HG03175 (cell line): Measurements from ENCODE around the gene MRPL49.
"Not testable (repeated sequence)": the region's sequence is repeated elsewhere in the genome, so short reads cannot be mapped to it uniquely, and the experiment has no call there.

Experiments
- ATAC-seq: cut with Tn5 transposase; IDR thresholded peaks from one replicate; pipeline ENCODE4 v1.9.1; 2021; ENCODE audit warnings: mild to moderate bottlenecking, moderate library complexity; ENCODE audit not compliant: unreplicated experiment

MRPL49 gene

GRCh38 chr11:65163684-65164083, 41.6 kb downstream of the MRPL49 start:
- ATAC-seq: no peak

DNA sequence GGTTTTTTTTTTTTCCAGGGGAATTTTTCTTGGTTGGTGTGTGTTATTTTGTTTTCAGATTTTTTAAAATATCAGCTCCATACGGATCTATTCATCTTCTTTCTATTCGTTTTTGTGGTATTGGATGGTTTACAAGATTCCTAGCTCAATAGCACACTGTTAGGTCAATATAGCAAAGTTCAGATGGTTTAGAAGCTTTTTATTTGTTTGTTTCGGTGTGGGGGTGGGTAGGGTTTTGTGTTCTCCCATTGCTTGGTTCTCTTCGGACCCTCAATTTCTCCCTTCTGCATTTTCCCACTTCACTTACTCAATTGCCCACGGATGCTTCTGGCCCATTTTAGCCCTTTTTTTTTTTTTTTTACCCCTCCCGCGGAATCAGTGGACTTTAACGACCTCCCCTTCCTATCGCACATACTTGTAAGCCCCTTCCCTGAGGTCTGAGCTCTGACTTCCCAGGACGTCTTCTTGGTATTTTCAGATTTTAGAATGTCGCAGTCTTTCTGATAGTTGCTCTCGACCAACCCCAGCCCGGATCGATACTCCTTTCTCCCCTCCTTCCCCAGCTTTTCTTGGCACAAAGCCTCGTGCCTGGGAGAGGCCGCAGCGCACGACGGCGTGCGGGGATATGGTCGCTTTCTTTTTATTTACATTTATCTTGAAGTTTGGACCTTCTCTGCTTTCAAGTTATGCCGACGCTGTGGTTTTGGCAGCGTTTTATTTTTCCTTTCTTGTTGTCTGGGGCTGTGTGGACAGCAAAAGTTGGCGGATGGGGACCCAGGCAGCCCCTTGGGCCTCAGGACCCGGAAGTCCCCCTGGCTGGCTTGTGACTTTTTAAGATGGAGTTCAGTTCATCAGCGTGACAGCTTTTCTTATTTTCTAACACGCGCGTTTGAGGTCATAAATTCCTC, 43.5 kb downstream of the MRPL49 start:
- ATAC-seq: no peak

DNA sequence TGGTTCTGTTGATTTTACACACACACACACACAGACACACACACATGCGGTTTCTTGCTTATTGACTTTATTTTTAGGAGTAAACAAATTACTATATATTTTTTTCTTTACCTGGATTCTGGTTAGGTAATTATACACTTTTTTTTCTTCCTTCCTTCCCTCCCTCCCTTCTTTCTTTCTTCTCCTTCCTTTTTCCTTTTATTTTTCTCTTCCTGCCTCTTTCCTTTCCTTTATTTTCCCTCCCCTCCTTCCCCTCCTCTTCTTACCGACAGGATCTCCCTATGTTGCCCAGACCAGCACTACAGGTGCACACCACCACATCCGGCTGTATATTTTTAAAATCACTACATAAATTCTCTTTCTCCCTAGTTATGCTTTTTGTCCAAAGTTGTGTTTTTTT, 44.8 kb downstream of the MRPL49 start:
- ATAC-seq: no peak

DNA sequence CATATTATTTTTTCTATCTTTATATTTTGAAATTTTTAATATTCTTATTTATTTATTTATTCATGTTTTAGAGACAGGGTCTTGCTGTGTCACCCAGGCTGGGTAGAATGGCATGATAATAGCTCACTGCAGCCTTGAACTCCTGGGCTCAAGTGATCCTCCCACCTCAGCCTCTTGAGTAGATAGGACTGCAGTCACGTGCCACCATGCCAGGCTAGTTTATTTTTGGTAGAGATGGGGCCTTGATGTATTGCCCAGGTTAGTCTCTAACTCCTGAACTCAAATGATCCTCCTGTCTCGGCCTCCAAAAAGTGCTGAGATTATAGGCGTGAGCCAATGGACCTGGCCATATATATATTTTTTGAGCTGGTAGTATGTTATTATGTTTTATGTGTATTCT, 45.5 kb downstream of the MRPL49 start:
- no peak for ATAC-seq

- ATAC-seq: no peak
Observed at GRCh38 chr11:65169164-65169641, 47.1 kb downstream of the MRPL49 start.

GRCh38 chr11:65170058-65170534, 48.0 kb downstream of the MRPL49 start, which contains the start of gene SPDYC:
Gene SPDYC (plus strand): TSS chr11:65170233. CDS start chr11:65171358, 1,125 bp downstream.
- ATAC-seq: no peak

- ATAC-seq: no peak
Observed at GRCh38 chr11:65172600-65172999, 50.5 kb downstream of the MRPL49 start.

DNA sequence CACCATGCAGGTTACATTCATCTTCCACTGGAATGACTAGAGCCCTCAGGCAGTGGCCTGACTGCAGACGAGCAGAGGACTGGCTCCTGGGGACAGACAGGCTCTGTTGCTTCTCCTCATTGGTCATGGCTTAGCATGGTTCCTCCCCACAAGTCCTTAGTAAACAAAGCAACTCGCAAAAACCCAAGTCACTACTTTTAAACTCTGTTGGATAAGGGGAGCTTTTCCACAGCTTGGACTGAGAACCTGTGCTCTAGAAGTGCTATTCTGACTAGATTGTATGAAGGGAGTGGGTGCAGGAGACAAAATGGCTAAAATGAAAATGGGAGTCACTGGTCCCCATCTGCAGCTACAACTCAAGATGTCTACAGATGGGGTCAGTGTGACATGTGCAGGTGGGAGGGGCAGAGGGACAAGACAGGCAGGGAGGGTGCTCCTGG, 52.5 kb downstream of the MRPL49 start:
- not testable (repeated sequence) for ATAC-seq
